ENCODE measurements around the gene TIMP1.

GRCh38 chrX:47611489-47611888 is 29.3 kb downstream of the TIMP1 start:
- no peak for TF ChIP-seq TAF1 (IDR thresholded peaks at IDR 0.05; ENCODE audit: low read depth)
- TF ChIP-seq RAD21 (conservative IDR thresholded peaks at IDR 0.05) = no peak
- no peak for TF ChIP-seq CTCF (IDR thresholded peaks at IDR 0.05; ENCODE audit: poor library complexity, severe bottlenecking)
- TF ChIP-seq EZH2 (IDR thresholded peaks at IDR 0.05; ENCODE audit: borderline replicate concordance, insufficient read depth, low read length, poor library complexity, severe bottlenecking) = no peak
- no peak for TF ChIP-seq POLR2AphosphoS5 (IDR thresholded peaks at IDR 0.05)
- TF ChIP-seq MXI1 (conservative IDR thresholded peaks at IDR 0.05; ENCODE audit: poor library complexity, severe bottlenecking) = no peak
- TF ChIP-seq EP300 (conservative IDR thresholded peaks at IDR 0.05; ENCODE audit: poor library complexity, severe bottlenecking) = no peak
- no peak for TF ChIP-seq REST (IDR thresholded peaks at IDR 0.05; ENCODE audit: borderline replicate concordance)
